Kidney (tissue), 14 donors: ENCODE measurements around the gene TPPP. TPM values are rescaled to one million over a fixed set of nuclear protein-coding genes. Genes with fewer than 3 reads are reported as not detected.

Experiments
- DNase-seq, 5 donors: peaks; one replicate each; pipeline ENCODE4 v3.0.0-alpha.2; 2013 to 2020
- FAIRE-seq: peaks from 2 replicates; lab custom pipeline; 2012; peaks lifted over from hg19 to GRCh38; lab: Jason Lieb, UNC
- H3K27ac ChIP-seq, 2 donors: one replicate each; pipeline ENCODE4 v1.7.0; 2013; ENCODE audit warnings: low read depth in 2 of 2, low read length in 2 of 2, inconsistent platforms in 1 of 2
- H3K27me3 ChIP-seq: one replicate; pipeline ENCODE4 v1.7.1; 2013; ENCODE audit warnings: low read length, inconsistent platforms; ENCODE audit not compliant: control insufficient read depth, insufficient read depth
- H3K36me3 ChIP-seq, 3 donors: one replicate each; pipeline versions ENCODE4 v1.7.0 to v1.7.1; 2013; ENCODE audit warnings: low read length in 3 of 3, control low read depth in 1 of 3, inconsistent platforms in 1 of 3; ENCODE audit not compliant: insufficient read depth in 3 of 3, control insufficient read depth in 2 of 3
- H3K4me1 ChIP-seq, 3 donors: one replicate each; pipeline versions ENCODE4 v1.7.0 to v1.7.1; 2013; ENCODE audit warnings: low read length in 3 of 3, inconsistent platforms in 1 of 3, low read depth in 1 of 3; ENCODE audit not compliant: control insufficient read depth in 2 of 3, insufficient read depth in 2 of 3
- H3K4me3 ChIP-seq, 3 donors: one replicate each; pipeline versions ENCODE4 v1.7.0 to v1.8.1; 2013; ENCODE audit warnings: low read length in 3 of 3, control low read depth in 1 of 3, inconsistent platforms in 1 of 3
- H3K9ac ChIP-seq, 3 donors: one replicate each; pipeline versions ENCODE4 v1.7.0 to v1.7.1; 2013; ENCODE audit warnings: low read length in 3 of 3, control low read depth in 1 of 3, inconsistent platforms in 1 of 3
- H3K9me3 ChIP-seq, 3 donors: one replicate each; pipeline versions ENCODE4 v1.7.0 to v1.7.1; 2013; ENCODE audit warnings: low read length in 3 of 3, control low read depth in 1 of 3, inconsistent platforms in 1 of 3; ENCODE audit not compliant: control insufficient read depth in 2 of 3, insufficient read depth in 1 of 3
- intact Hi-C: fragments of 100-400 bp; cut with DNase I; formaldehyde crosslinking; loops from one replicate; pipeline ENCODE4 v1.11.1; 2022
- polyA plus RNA-seq: library from polyadenylated mRNA; stranded (reverse); fragments of 350-450 nt; fragmentation: Illumina TruSeq; extraction: RNeasy Lipid Tissue Mini Kit (QIAGEN cat#74804); gene quantifications from one replicate; pipeline ENCODE4 v1.2.3, GENCODE V29; 2014; ENCODE audit warnings: low read depth, low replicate concordance; ENCODE audit not compliant: insufficient read depth
- total RNA-seq: library from RNA; stranded (reverse); fragmentation: NEBNext Ultra II Directional; extraction: Animal tissue kit (Norgen Biotek cat#: 25700); gene quantifications from one replicate; pipeline ENCODE4 v1.2.1, GENCODE V29; 2021
- TF ChIP-seq, protein P1 (sequence below): IDR thresholded peaks from 3 replicates; pipeline ENCODE4 v1.5.1; 2012; ENCODE audit warnings: mild to moderate bottlenecking, moderate library complexity, borderline replicate concordance; ENCODE audit not compliant: insufficient read depth; ENCODE audit errors: extremely low read depth
- donor health status: control.
- donor health status: control.
- donor health status: control.
- donor health status: control.
- donor health status: control.
- donor health status: DM: yes; HTN: yes; CAD: no.
- donor health status: Normal renal cell carcinoma (clear cell type).

The TPPP gene
- total and polyA plus RNA-seq, 2 donors from 2014 or later, result 5.8 to 6.9 TPM

- Histone ChIP-seq H3K9me3 (peaks cover 0 to 5% (median 0%) of the 10 kb centered on the region in 3 donors), H3K9ac (no peak overlapping the region), H3K4me3 (no peak overlapping the region), H3K36me3 (peaks cover 0 to 7% (median 7%) of the 10 kb centered on the region in 3 donors), H3K27me3 (no peaks in the 10 kb centered on the region), H3K4me1 (no peaks in the 10 kb centered on the region), H3K27ac (no peak overlapping the region)
- no peak for FAIRE-seq
- TF ChIP-seq, protein P1, sequence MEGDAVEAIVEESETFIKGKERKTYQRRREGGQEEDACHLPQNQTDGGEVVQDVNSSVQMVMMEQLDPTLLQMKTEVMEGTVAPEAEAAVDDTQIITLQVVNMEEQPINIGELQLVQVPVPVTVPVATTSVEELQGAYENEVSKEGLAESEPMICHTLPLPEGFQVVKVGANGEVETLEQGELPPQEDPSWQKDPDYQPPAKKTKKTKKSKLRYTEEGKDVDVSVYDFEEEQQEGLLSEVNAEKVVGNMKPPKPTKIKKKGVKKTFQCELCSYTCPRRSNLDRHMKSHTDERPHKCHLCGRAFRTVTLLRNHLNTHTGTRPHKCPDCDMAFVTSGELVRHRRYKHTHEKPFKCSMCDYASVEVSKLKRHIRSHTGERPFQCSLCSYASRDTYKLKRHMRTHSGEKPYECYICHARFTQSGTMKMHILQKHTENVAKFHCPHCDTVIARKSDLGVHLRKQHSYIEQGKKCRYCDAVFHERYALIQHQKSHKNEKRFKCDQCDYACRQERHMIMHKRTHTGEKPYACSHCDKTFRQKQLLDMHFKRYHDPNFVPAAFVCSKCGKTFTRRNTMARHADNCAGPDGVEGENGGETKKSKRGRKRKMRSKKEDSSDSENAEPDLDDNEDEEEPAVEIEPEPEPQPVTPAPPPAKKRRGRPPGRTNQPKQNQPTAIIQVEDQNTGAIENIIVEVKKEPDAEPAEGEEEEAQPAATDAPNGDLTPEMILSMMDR, result no peak
- intact Hi-C loops, result no loop called here
- DNase-seq, result peak in 1 of 5 donors; percentile 43
These were observed 40.3 kb downstream of the TPPP start for GRCh38 chr5:652773-653350.

DNA sequence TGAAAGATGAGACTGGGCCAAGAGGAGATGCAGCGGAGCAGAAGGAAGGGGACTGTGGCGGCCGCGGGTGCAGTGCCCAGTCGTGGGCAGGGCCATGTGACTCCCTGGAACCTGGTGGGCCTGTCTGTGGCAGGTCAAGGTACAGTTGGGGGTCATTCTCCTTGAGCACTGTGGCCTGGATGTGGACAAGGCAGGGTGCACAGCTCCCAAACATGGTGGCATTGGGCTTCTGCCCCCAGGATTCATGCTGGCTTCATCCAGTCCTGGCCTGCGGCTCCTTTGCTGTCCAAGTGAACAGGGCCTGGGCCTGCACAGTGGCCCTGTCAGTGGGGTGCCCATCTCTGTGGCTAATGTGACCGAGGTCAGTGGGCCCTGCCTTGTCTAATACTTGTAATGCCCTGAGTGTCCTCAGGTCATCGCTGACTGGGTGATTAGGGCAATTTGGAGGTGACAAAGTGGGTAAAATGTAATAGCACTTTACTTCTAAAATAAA, 41.1 kb downstream of the TPPP start:
- H3K36me3 ChIP-seq, result peaks cover 0 to 7% (median 6%) of the 10 kb centered on the region in 3 donors
- peaks cover 0 to 5% (median 0%) of the 10 kb centered on the region in 3 donors for H3K9me3 ChIP-seq
- H3K27me3 ChIP-seq, result no peaks in the 10 kb centered on the region
- no peaks in the 10 kb centered on the region for H3K4me1 ChIP-seq
- no peak overlapping the region for H3K4me3 ChIP-seq
- no peak overlapping the region for H3K27ac ChIP-seq
- peak in 1 of 5 donors; percentile 54 for DNase-seq
- intact Hi-C loops, result no loop called here
- H3K9ac ChIP-seq, result no peak overlapping the region
- FAIRE-seq, result no peak
- TF ChIP-seq, protein P1, result no peak

GRCh38 chr5:651296-652022, 41.7 kb downstream of the TPPP start:
- Histone ChIP-seq H3K9ac (no peak overlapping the region), H3K27ac (no peak overlapping the region), H3K4me3 (no peak overlapping the region), H3K27me3 (no peaks in the 10 kb centered on the region), H3K36me3 (peaks cover 0 to 7% (median 6%) of the 10 kb centered on the region in 3 donors), H3K4me1 (no peaks in the 10 kb centered on the region), H3K9me3 (peaks cover 0 to 5% (median 0%) of the 10 kb centered on the region in 3 donors)
- intact Hi-C loops, result no loop called here
- peak in 1 of 5 donors; percentile 42 for DNase-seq
- TF ChIP-seq, protein P1, result no peak
- FAIRE-seq, result no peak
